ENCODE results near the gene TCERG1. TPM values are rescaled to one million over a fixed set of nuclear protein-coding genes. Genes with fewer than 3 reads are reported as not detected.

TCERG1 gene
- total RNA-seq, 1 experiment from 2014 or later, result 144 TPM

GRCh38 chr5:146490089-146490843 lies 43.1 kb downstream of the TCERG1 start:
- H3K9me2 ChIP-seq (replicated peaks; ENCODE audit: insufficient read depth, low read length), result no peaks in the 10 kb centered on the region
- H3K9me3 ChIP-seq (ENCODE audit: low read length), result no peaks in the 10 kb centered on the region
- no peak for DNase-seq
- H3K4me2 ChIP-seq (ENCODE audit: low read depth, low read length, poor library complexity, severe bottlenecking), result no peak overlapping the region
- H3K36me3 ChIP-seq (ENCODE audit: insufficient read depth, low read length), result peaks cover 70% of the 10 kb centered on the region; the same call in 1 of the 2 replicates
- H2AFZ ChIP-seq (ENCODE audit: low read length), result no peak overlapping the region
- H4K20me1 ChIP-seq (ENCODE audit: insufficient read depth, low read depth, low read length), result no peaks in the 10 kb centered on the region
- no peak overlapping the region for H3K27ac ChIP-seq (ENCODE audit: low read length)
- no peak overlapping the region for H3K9ac ChIP-seq (ENCODE audit: low read length)
- H3K27me3 ChIP-seq (ENCODE audit: low read length), result no peaks in the 10 kb centered on the region
- H3K79me2 ChIP-seq (ENCODE audit: low read length), result peaks cover 72% of the 10 kb centered on the region
- H3K4me3 ChIP-seq (ENCODE audit: low read length), result no peak overlapping the region
- H3K4me1 ChIP-seq (ENCODE audit: low read length), result no peaks in the 10 kb centered on the region

DNA sequence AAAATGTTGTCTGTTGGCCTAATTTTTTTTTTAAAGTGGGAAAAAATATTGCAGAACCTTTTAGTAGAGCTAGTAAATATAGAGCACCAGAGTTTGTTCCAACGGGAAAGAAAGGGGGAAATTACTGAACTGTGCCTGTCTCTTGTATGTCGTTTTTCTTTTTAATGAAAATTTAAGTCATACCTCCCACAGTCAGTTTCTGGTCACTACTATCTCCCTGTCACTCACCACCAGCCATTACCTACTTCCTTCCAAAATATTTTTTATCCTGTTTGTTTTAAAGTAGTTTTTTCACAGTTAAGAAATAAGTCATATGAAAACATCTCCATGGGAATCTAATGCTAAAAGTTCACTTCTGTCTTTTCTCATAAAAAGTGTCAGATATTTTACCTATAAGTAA lies 47.5 kb downstream of the TCERG1 start:
- H3K9ac ChIP-seq (ENCODE audit: low read length), result no peak overlapping the region
- H2AFZ ChIP-seq (ENCODE audit: low read length), result no peak overlapping the region
- no peaks in the 10 kb centered on the region for H3K27me3 ChIP-seq (ENCODE audit: low read length)
- H3K27ac ChIP-seq (ENCODE audit: low read length), result no peak overlapping the region
- no peak for DNase-seq
- H4K20me1 ChIP-seq (ENCODE audit: insufficient read depth, low read depth, low read length), result peaks cover 4% of the 10 kb centered on the region; the same call in 1 of the 2 replicates
- no peaks in the 10 kb centered on the region for H3K9me2 ChIP-seq (replicated peaks; ENCODE audit: insufficient read depth, low read length)
- H3K4me2 ChIP-seq (ENCODE audit: low read depth, low read length, poor library complexity, severe bottlenecking), result no peak overlapping the region
- H3K4me3 ChIP-seq (ENCODE audit: low read length), result no peak overlapping the region
- no peaks in the 10 kb centered on the region for H3K9me3 ChIP-seq (ENCODE audit: low read length)
- H3K36me3 ChIP-seq (ENCODE audit: insufficient read depth, low read length), result peaks cover 62% of the 10 kb centered on the region; the same call in 1 of the 2 replicates
- peaks cover 5% of the 10 kb centered on the region; the same call in 1 of the 2 replicates for H3K4me1 ChIP-seq (ENCODE audit: low read length)
- H3K79me2 ChIP-seq (ENCODE audit: low read length), result peaks cover 81% of the 10 kb centered on the region

- no peaks in the 10 kb centered on the region for H3K27me3 ChIP-seq (ENCODE audit: low read length)
- DNase-seq, result no peak
- H2AFZ ChIP-seq (ENCODE audit: low read length), result no peak overlapping the region
- H3K36me3 ChIP-seq (ENCODE audit: insufficient read depth, low read length), result peaks cover 58% of the 10 kb centered on the region; the same call in 1 of the 2 replicates
- H3K9me2 ChIP-seq (replicated peaks; ENCODE audit: insufficient read depth, low read length), result no peaks in the 10 kb centered on the region
- H3K79me2 ChIP-seq (ENCODE audit: low read length), result peaks cover 56% of the 10 kb centered on the region
- H3K4me1 ChIP-seq (ENCODE audit: low read length), result peaks cover 5% of the 10 kb centered on the region; the same call in 1 of the 2 replicates
- no peak overlapping the region for H3K9ac ChIP-seq (ENCODE audit: low read length)
- H3K9me3 ChIP-seq (ENCODE audit: low read length), result no peaks in the 10 kb centered on the region
- H3K4me3 ChIP-seq (ENCODE audit: low read length), result no peak overlapping the region
- H3K4me2 ChIP-seq (ENCODE audit: low read depth, low read length, poor library complexity, severe bottlenecking), result no peak overlapping the region
- no peak overlapping the region for H3K27ac ChIP-seq (ENCODE audit: low read length)
- H4K20me1 ChIP-seq (ENCODE audit: insufficient read depth, low read depth, low read length), result peaks cover 4% of the 10 kb centered on the region; the same call in 1 of the 2 replicates
Measured at GRCh38 chr5:146499680-146500079, 52.5 kb downstream of the TCERG1 start.

DNA sequence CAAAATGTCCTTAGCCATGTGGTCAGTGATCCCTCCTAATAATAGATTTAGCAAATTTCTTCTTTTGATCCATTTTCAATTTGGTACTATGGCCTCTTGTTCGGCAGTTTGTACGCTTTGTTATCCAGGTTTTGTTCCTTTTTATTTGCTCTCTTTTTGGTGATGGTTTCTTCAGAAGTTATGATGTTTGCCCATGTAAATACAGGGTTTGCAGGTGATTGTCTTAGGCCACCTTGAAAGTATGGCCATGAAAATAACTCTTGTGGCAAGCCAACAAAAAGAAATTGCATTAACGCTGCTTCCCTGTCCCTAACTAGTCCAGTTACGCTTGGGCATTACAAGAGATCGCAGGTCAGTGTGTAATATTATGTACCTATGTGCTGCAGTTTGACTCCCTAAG lies 60.3 kb downstream of the TCERG1 start:
- Histone ChIP-seq H3K9ac (ENCODE audit: low read length) (no peak overlapping the region), H3K79me2 (ENCODE audit: low read length) (peaks cover 3% of the 10 kb centered on the region; the same call in 1 of the 2 replicates), H4K20me1 (ENCODE audit: insufficient read depth, low read depth, low read length) (no peaks in the 10 kb centered on the region), H3K9me2 (replicated peaks; ENCODE audit: insufficient read depth, low read length) (no peaks in the 10 kb centered on the region), H3K4me3 (ENCODE audit: low read length) (no peak overlapping the region), H3K27ac (ENCODE audit: low read length) (no peak overlapping the region), H2AFZ (ENCODE audit: low read length) (no peak overlapping the region), H3K4me2 (ENCODE audit: low read depth, low read length, poor library complexity, severe bottlenecking) (no peak overlapping the region), H3K4me1 (ENCODE audit: low read length) (no peaks in the 10 kb centered on the region), H3K9me3 (ENCODE audit: low read length) (no peaks in the 10 kb centered on the region), H3K36me3 (ENCODE audit: insufficient read depth, low read length) (peaks cover 77% of the 10 kb centered on the region), H3K27me3 (ENCODE audit: low read length) (no peaks in the 10 kb centered on the region)
- no peak for DNase-seq

GRCh38 chr5:146510559-146511125 lies 63.5 kb downstream of the TCERG1 start:
- no peaks in the 10 kb centered on the region for H3K9me3 ChIP-seq (ENCODE audit: low read length)
- H3K27me3 ChIP-seq (ENCODE audit: low read length), result no peaks in the 10 kb centered on the region
- no peak overlapping the region for H3K9ac ChIP-seq (ENCODE audit: low read length)
- peaks cover 10% of the 10 kb centered on the region for H4K20me1 ChIP-seq (ENCODE audit: insufficient read depth, low read depth, low read length)
- H2AFZ ChIP-seq (ENCODE audit: low read length), result no peak overlapping the region
- H3K4me2 ChIP-seq (ENCODE audit: low read depth, low read length, poor library complexity, severe bottlenecking), result no peak overlapping the region
- H3K4me1 ChIP-seq (ENCODE audit: low read length), result peaks cover 30% of the 10 kb centered on the region
- peaks cover 74% of the 10 kb centered on the region for H3K36me3 ChIP-seq (ENCODE audit: insufficient read depth, low read length)
- no peak overlapping the region for H3K4me3 ChIP-seq (ENCODE audit: low read length)
- no peak overlapping the region for H3K27ac ChIP-seq (ENCODE audit: low read length)
- DNase-seq, result no peak
- H3K9me2 ChIP-seq (replicated peaks; ENCODE audit: insufficient read depth, low read length), result no peaks in the 10 kb centered on the region
- H3K79me2 ChIP-seq (ENCODE audit: low read length), result no peaks in the 10 kb centered on the region

GRCh38 chr5:146513462-146513861 lies 66.3 kb downstream of the TCERG1 start:
- H3K4me3 ChIP-seq (ENCODE audit: low read length), result no peak overlapping the region
- H4K20me1 ChIP-seq (ENCODE audit: insufficient read depth, low read depth, low read length), result peaks cover 12% of the 10 kb centered on the region
- no peak overlapping the region for H3K9ac ChIP-seq (ENCODE audit: low read length)
- no peak for DNase-seq
- no peaks in the 10 kb centered on the region for H3K9me3 ChIP-seq (ENCODE audit: low read length)
- H3K27ac ChIP-seq (ENCODE audit: low read length), result no peak overlapping the region
- H2AFZ ChIP-seq (ENCODE audit: low read length), result no peak overlapping the region
- peaks cover 41% of the 10 kb centered on the region for H3K4me1 ChIP-seq (ENCODE audit: low read length)
- H3K79me2 ChIP-seq (ENCODE audit: low read length), result no peaks in the 10 kb centered on the region
- H3K9me2 ChIP-seq (replicated peaks; ENCODE audit: insufficient read depth, low read length), result no peaks in the 10 kb centered on the region
- H3K4me2 ChIP-seq (ENCODE audit: low read depth, low read length, poor library complexity, severe bottlenecking), result no peak overlapping the region
- H3K27me3 ChIP-seq (ENCODE audit: low read length), result no peaks in the 10 kb centered on the region
- H3K36me3 ChIP-seq (ENCODE audit: insufficient read depth, low read length), result peaks cover 52% of the 10 kb centered on the region

- no peak for DNase-seq
- H3K36me3 ChIP-seq (ENCODE audit: insufficient read depth, low read length), result peaks cover 41% of the 10 kb centered on the region
- H4K20me1 ChIP-seq (ENCODE audit: insufficient read depth, low read depth, low read length), result peaks cover 12% of the 10 kb centered on the region
- H3K4me1 ChIP-seq (ENCODE audit: low read length), result peaks cover 46% of the 10 kb centered on the region
- H3K9me2 ChIP-seq (replicated peaks; ENCODE audit: insufficient read depth, low read length), result no peaks in the 10 kb centered on the region
- no peaks in the 10 kb centered on the region for H3K79me2 ChIP-seq (ENCODE audit: low read length)
- H3K4me3 ChIP-seq (ENCODE audit: low read length), result no peak overlapping the region
- H3K27me3 ChIP-seq (ENCODE audit: low read length), result no peaks in the 10 kb centered on the region
- H3K27ac ChIP-seq (ENCODE audit: low read length), result no peak overlapping the region
- no peaks in the 10 kb centered on the region for H3K9me3 ChIP-seq (ENCODE audit: low read length)
- no peak overlapping the region for H3K9ac ChIP-seq (ENCODE audit: low read length)
- H2AFZ ChIP-seq (ENCODE audit: low read length), result no peak overlapping the region
- H3K4me2 ChIP-seq (ENCODE audit: low read depth, low read length, poor library complexity, severe bottlenecking), result peak overlapping the region; percentile 12
Measured at GRCh38 chr5:146514575-146514974, 67.4 kb downstream of the TCERG1 start.

DNA sequence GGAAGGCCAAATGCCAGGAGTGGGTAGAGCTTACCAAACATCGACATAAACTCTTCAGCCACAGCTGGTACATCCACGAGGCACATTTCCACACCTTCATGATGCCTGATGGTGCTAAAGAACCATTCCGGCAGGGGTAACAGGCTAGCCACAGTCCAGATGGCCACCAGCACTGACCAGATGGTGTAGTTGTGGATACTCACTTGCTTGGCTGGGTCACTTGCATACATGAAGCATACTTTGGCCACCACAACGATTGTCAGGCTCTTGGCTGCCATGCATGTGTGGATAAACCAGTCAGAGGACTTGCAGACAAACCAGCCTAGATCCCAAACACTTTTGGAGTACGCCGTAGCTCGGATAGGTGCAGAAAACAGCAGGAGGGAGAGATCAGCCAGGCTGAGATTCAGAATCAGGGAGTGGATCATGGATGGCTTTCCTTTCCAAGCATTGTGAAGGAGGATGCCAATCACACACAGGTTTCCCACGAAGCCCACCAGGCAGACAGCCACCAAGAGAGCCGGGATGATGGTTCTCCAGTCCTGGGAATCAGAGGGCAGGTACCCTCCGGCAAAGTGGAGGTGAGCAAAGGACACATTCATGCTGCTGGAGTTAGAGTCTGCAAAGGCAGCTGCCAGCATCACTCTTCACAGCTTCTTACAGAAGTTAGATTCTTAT lies 68.5 kb downstream of the TCERG1 start:
- H3K27ac ChIP-seq (ENCODE audit: low read length), result no peak overlapping the region
- H3K9ac ChIP-seq (ENCODE audit: low read length), result 0 out of 2 replicates have a peak overlapping the region, but pooled peaks have one; percentile 28
- H3K4me3 ChIP-seq (ENCODE audit: low read length), result peak overlapping the region; percentile 34; the same call in 1 of the 2 replicates
- H3K79me2 ChIP-seq (ENCODE audit: low read length), result no peaks in the 10 kb centered on the region
- peak overlapping the region; percentile 47 for H3K4me2 ChIP-seq (ENCODE audit: low read depth, low read length, poor library complexity, severe bottlenecking)
- H2AFZ ChIP-seq (ENCODE audit: low read length), result no peak overlapping the region
- no peaks in the 10 kb centered on the region for H3K9me3 ChIP-seq (ENCODE audit: low read length)
- H4K20me1 ChIP-seq (ENCODE audit: insufficient read depth, low read depth, low read length), result peaks cover 12% of the 10 kb centered on the region
- H3K4me1 ChIP-seq (ENCODE audit: low read length), result peaks cover 47% of the 10 kb centered on the region
- no peaks in the 10 kb centered on the region for H3K9me2 ChIP-seq (replicated peaks; ENCODE audit: insufficient read depth, low read length)
- no peak for DNase-seq
- H3K36me3 ChIP-seq (ENCODE audit: insufficient read depth, low read length), result peaks cover 32% of the 10 kb centered on the region
- no peaks in the 10 kb centered on the region for H3K27me3 ChIP-seq (ENCODE audit: low read length)
